MM.1S (cell line): Measurements from ENCODE around the gene MACROD1.

Experiments used
- CTCF ChIP-seq: fragments of 300-600 bp; sonication (generic); IDR thresholded peaks from 2 replicates; pipeline ENCODE4 v1.5.1; 2016; ENCODE audit warnings: antibody characterized with exemption, low read length, mixed read lengths
- EZH2 ChIP-seq: fragments of 300-600 bp; sonication (generic); optimal IDR thresholded peaks from 2 replicates; pipeline ENCODE3; 2017; ENCODE audit warnings: low read depth, mild to moderate bottlenecking, antibody characterized with exemption, low read length, mixed read lengths
- EZH2phosphoT487 ChIP-seq: fragments of 300-600 bp; sonication (generic); IDR thresholded peaks from 2 replicates; pipeline ENCODE4 v1.6.1; 2018; ENCODE audit warnings: antibody characterized with exemption, low read length

DNA sequence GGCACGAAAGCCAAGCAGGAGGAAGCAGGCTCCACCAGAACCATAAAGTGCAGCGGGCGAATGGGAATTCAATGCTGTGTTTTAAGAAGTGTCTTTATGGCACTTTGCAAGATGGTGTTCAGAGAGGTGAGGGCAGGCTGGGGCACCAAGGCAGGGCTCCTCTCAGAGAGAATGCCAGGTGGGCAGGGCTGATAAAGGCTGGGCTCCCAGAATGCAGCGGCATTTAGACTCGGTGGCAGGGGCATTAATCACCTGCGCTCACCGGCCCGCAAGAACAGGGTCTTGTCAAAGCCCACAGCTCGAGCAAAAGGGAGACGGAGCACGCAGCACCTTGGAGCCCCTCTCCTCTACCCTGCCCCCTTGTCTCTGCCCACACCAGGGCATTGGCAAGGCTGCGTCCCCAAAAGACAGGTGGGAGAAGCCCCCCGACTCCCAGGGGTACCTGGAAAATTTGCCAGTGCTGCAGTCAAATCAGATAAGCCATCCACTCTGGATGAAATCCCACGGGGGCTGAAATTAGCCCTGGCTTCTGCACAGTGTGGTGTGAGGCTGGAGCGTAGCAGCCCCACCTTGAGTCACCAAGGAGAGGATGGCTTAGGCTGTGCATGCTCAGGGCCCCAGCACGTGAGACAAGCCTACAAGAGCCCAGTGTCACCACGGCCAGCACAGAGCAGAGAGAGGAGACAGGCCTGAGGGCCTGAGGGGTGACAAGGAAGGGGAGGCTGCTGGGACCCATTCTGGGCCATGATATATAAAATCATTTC, 8.1 kb downstream of the MACROD1 start:
- TF ChIP-seq CTCF (no peak), EZH2 (no peak), EZH2phosphoT487 (no peak)
